ENCODE data around the gene TCP10L.

DNA sequence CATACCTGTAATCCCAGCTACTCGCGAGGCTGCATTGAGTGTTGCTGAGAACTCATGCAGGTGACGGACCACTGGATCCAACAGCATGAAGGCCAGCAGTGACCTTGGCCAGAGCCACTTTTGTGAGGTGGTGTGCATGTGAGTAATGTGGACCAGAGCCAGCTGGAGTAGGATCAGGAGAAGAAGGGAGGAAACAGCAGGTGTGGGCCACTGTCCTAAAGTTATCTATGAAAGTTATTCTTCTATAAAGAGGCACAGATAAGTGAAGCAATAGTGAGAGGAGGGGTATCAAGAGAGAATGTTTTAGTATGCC is 47.8 kb downstream of the TCP10L start:
- TF ChIP-seq CTCF (conservative IDR thresholded peaks at IDR 0.05 in 1 of 2, IDR thresholded peaks at IDR 0.05 in 1 of 2; ENCODE audit: extremely low read depth in 1 of 2, insufficient read depth in 1 of 2, low read depth in 1 of 2, low read length in 2 of 2) (no peak), EZH2 (IDR thresholded peaks at IDR 0.05; ENCODE audit: borderline replicate concordance, low read length) (no peak)
